Stomach (tissue), 4 donors: ENCODE measurements around the gene ETV6.

Experiments used
- POLR2AphosphoS5 ChIP-seq, 3 donors: sonication (generic); formaldehyde crosslinking; IDR thresholded peaks; one replicate each; pipeline ENCODE4 v1.6.1; 2016; ENCODE audit warnings: antibody characterized with exemption in 3 of 3
- TF ChIP-seq, protein P1 (sequence below), 7 experiments: fragments of 450-650 bp in 4 of 7; fragments of 200-600 bp in 3 of 7; sonication (generic) in 3 of 7; IDR thresholded peaks; one replicate each; pipeline ENCODE4 v1.5.1; 2016 to 2019; ENCODE audit warnings: antibody characterized with exemption in 7 of 7, control low read depth in 2 of 7, mild to moderate bottlenecking in 1 of 7

DNA sequence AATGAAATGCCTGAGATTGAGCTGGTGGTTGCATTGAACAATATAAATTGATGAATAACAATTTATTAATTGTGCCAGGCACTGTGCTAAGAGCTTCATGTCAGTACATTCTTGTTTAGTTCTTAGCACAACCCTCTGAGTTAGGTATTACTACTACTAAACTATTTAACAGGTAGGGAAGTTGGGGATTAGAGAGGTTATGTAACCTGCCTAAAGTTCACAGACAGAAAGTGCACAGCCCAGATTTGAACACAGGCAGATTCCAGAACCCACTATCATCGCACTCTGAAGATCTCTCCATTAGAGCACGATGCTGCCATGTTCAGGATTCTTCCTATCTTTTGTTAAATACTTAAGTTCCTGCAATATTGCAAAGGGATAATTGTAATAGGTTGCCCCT is 49.3 kb downstream of the ETV6 start:
- TF ChIP-seq, protein P1, sequence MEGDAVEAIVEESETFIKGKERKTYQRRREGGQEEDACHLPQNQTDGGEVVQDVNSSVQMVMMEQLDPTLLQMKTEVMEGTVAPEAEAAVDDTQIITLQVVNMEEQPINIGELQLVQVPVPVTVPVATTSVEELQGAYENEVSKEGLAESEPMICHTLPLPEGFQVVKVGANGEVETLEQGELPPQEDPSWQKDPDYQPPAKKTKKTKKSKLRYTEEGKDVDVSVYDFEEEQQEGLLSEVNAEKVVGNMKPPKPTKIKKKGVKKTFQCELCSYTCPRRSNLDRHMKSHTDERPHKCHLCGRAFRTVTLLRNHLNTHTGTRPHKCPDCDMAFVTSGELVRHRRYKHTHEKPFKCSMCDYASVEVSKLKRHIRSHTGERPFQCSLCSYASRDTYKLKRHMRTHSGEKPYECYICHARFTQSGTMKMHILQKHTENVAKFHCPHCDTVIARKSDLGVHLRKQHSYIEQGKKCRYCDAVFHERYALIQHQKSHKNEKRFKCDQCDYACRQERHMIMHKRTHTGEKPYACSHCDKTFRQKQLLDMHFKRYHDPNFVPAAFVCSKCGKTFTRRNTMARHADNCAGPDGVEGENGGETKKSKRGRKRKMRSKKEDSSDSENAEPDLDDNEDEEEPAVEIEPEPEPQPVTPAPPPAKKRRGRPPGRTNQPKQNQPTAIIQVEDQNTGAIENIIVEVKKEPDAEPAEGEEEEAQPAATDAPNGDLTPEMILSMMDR (IDR thresholded peaks at IDR 0.05), result no peak
- TF ChIP-seq POLR2AphosphoS5 (IDR thresholded peaks at IDR 0.05), result no peak
